ENCODE data around the gene SELENOP.
"Not testable (repeated sequence)": the region's sequence is repeated elsewhere in the genome, so short reads cannot be mapped to it uniquely, and the experiment has no call there.

SELENOP gene

DNA sequence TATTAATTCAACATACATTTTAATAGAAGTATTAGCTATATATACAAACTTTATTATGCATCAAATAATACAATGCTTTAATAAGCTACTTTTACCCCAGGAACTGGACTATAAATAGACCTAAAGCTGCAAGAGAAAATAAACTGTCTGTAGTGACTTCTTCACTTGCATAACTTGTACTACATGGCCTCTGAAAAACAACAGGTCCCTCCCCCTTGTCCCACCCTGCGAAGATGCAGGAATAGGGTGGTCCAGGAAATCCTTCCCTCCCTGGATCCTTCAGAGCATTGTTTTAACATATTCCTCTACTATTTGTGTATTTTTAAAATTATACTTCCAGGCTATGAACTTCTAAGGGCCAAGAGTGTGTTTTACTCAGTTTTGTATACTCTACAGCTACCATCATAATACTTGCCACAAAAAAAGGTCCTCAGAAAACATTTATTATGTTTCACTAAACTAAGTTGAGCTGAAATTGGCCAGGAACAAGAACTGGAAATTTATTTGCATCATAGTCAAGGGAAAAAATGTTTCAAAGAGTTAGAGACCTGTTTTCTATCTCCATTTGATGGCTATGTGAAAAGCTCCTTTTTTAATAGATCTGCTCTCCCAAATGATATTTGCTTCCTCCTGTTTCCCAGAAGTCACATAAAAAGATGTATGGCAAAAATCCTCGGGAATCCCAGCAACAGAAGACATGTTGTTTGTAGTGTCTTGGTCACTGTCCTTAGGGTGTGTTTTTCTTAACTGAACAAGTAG is 15.2 kb upstream of the SELENOP start:
- DNase-seq (ENCODE audit: low read depth), result no peak

GRCh38 chr5:42825422-42826148 is 13.9 kb upstream of the SELENOP start:
- DNase-seq (ENCODE audit: low read depth), result no peak

GRCh38 chr5:42824347-42824976 is 12.8 kb upstream of the SELENOP start:
- no peak for DNase-seq (ENCODE audit: low read depth)

- no peak for DNase-seq (ENCODE audit: low read depth)
These were observed 10.9 kb upstream of the SELENOP start for GRCh38 chr5:42822548-42822947.

DNA sequence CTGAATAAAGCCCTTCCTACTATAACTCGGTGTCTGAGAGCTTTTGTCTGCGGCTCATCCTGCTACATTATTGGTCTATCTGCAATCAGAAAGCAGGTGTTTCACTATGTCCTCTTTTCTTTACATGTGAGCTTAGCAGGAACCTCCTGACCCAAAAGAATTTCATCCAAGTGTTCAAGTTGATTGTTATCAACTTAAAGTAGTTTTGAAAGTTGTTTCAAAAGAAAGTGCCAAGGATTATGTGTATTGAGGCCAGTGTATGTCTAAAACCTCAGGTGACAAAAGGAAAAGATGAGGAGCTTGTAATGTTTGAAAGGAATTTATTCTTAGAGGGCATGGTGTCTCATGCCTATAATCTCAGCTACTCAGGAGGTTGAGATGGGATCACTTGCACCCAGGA is 8.1 kb upstream of the SELENOP start:
- DNase-seq (ENCODE audit: low read depth), result no peak

DNA sequence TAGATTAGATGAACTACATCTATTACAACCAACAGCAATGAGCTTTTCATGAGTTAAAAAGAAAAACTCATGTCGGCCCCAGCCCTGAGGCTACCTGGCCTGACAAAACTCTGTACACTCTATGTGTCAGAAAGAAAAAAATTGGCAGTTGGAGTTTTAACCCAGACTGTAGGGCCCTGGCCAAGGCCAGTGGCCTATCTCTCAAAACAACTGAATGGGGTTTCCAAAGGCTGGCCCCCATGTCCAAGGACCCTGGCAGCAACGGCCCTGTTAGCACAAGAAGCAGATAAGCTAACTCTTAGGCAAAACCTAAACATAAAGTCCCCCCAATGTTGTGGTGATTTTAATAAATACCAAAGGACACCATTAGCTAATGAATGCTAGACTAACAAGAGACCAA is 4.9 kb upstream of the SELENOP start:
- DNase-seq (ENCODE audit: low read depth), result not testable (repeated sequence)

DNA sequence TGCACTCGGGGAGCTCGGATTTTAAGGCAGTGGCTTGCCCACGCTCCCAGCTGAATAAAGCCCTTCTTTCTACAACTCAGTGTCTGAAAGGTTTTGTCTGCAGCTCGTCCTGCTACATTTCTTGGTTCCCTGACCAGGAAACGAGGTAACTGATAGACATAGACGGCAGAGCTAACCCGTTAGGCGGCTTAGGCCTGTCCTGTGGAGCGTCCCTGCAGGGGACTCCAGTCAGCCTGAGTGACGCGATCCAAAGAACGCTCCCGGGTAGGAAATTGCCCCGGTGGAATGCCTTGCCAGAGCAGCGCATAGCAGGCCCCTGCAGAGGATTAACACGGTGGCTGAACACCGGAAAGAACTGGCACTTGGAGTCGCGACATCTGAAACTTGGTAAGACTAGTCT is 1.8 kb upstream of the SELENOP start:
- no peak for DNase-seq (ENCODE audit: low read depth)

DNA sequence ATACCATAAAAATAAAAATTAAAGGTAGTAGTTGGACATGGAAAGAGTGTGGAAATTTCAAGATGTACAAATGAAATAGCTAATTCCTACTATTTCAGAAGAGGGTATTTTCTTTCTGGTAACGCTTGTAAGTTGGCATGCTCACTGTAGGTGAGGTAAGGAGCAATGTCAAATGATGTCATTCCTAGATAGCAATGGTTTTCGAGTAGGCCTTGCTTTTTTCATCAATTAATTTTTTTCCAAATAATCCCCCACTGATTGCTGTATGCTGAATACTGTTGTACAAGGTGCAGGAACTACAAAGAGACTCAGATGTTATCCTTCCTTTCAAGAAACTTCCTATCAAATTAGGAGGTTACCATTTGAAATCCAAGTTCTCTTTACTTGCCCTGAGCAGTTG is 928 bp upstream of the SELENOP start:
- DNase-seq (ENCODE audit: low read depth), result no peak

- no peak for DNase-seq (ENCODE audit: low read depth)
These were observed 680 bp downstream of the SELENOP start for GRCh38 chr5:42810834-42811590.

DNA sequence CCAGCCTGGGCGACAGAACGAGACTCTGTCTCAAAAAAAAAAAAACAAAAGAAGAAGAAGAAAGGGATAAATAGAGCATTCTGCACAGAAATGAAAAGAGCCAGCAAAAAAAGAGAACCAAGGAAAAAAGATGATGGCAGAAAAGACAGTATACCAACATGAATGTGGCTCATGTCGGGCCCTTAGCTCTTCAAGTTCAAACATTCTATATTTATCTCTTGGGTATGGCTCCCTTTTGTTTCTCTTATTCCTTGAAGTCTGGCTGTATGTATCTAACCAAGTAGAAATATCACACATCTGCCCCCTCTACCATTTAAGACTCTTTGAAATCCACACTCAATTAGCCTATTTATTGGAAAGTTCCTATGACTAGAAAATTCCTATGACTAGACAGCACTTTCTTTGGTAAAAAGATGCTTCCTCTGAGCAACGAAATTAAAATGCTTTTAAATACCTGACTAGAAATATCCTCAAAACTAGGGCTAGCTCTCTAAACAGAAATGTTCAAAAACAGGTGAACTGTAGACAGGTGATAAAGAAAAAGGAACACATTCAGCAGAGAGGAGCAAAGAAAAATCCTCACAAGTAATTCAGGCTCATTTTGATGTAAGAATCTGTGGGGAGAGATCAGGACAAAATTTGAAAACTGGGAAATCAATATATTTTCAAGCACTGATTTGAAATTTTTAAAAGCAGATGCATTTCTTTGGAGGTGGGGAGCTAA is 2.6 kb downstream of the SELENOP start:
- no peak for DNase-seq (ENCODE audit: low read depth)

DNA sequence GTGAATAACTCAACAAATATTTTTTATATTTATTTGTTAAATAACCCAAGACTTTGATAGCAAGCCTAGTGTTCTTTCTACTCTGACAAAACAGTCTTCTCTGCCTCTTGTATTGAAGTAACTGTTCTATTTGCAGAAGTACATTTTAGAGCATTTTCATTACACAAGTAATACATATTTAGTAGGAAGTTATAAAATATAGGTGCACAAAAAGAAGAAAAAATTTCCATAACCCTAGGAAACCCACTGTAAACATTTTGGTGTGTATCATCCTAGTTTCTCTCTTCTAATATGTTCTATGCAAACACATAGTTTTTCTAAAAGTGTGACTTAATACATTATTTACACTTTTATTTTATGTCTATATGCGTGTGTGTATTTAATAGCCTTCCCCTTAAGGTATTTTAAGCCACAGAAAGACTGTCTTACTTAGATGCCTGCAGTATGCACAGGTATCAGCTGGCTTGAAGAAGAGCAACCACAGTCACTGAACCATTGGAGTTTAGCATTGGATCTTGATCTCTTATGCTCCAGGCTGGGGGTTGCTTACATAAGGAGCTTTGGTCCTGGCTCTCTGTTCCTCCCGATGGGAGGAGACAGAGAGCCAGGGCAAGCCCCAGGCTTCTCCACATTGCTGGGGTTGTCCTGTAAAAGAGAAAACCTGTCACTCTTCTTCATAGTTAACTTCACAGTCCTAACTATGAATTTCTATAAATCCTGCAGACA is 3.8 kb downstream of the SELENOP start:
- no peak for DNase-seq (ENCODE audit: low read depth)

- DNase-seq (ENCODE audit: low read depth), result no peak
These were observed 4.9 kb downstream of the SELENOP start for GRCh38 chr5:42806701-42807262.

DNA sequence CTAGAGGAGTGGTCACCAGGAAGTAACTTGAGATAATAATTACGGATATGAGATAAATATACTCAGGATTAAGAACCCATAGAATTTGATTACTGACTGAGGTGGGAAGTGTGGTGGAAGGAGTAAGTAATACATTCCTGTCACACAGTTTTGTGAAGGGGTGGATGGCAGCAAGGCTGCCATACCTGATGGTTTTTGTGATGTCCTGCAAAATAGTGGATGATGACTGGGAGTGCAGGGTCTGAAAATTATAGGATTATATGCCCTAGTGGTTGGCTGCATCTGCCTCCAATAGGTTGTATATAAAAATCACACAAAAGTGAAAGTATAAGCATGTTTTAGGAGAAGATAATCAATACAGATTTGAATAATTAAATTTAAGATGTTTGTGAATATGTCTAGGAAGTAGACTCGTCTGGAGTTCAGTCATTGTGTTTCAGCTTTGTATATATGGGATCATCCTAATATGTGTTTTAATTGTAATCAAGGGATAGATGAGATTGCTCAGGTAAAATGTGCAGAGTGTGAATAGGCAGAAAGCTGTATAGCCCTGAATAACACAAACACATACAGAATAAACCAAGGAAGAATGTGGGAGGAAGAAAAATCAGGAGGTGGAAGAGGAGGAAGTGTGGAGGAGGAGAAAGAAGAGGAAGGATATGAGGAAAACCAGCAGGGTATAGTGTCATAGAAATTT is 5.5 kb downstream of the SELENOP start:
- DNase-seq (ENCODE audit: low read depth), result no peak

DNA sequence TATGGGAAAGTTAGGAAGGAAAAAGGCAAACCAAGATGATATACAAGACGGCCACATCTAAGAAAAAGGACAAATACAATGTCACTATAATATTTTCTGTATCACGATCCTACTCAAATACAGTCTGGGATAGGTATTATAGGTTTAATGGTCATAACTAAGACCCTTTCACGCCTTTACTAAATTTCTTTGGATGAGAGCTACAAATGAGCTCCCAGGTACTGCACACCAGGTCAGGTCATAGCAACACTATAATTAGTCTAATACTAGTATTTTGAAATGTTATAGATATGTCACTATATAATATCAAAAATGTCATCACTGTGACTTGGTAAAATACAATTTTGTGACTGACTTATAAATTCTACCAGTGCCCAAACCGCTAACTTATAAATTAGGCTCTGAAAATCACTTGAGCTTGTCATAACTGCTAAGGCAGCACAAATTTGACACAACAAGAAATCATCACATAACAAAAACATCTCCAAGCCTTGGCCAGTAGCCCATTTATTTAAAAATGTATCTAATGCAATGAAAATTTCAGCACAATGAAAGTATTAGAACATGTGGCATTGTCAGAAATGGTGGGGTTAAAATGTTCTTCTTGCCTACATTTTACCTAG is 6.9 kb downstream of the SELENOP start:
- DNase-seq (ENCODE audit: low read depth), result no peak

GRCh38 chr5:42801516-42802166 is 10.1 kb downstream of the SELENOP start:
- DNase-seq (ENCODE audit: low read depth), result no peak

GRCh38 chr5:42800748-42801330 is 10.9 kb downstream of the SELENOP start:
- DNase-seq (ENCODE audit: low read depth), result no peak

DNA sequence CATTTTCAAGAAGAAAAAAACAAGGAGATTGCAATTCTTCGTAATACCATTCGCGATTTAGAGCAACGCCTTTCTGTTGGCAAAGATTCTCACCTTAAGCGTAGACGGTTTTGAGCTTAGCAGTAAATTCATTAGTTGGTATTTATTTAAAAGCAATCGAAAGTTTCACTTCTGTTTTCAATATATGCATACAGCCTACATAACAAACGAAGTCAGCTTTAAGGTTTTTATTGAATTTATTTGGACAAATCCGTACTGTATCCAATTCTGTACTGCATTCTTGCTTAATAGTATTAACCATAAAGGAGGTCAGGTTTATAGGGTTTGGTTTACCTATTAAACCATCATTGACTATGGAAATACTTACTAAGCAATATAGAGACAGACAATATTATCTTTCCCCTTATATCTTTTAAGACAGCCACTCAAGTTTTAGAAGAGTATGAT is 12.0 kb downstream of the SELENOP start:
- DNase-seq (ENCODE audit: low read depth), result no peak

GRCh38 chr5:42799241-42799608 is 12.5 kb downstream of the SELENOP start:
- no peak for DNase-seq (ENCODE audit: low read depth)

Measured in GM04504 (cell line).